Endothelial cell of umbilical vein (primary cell): ENCODE measurements around the gene PIK3R6.

Experiments
- JUN ChIP-seq: IDR thresholded peaks from 2 replicates; pipeline ENCODE4 v1.6.1; 2011; ENCODE audit warnings: borderline replicate concordance, low read depth; ENCODE audit not compliant: insufficient read length, insufficient read depth
- POLR2A ChIP-seq: IDR thresholded peaks from 2 replicates; pipeline ENCODE4 v1.6.1; 2012; ENCODE audit warnings: low read depth, mild to moderate bottlenecking, control low read depth, low read length
- POLR2AphosphoS5 ChIP-seq: IDR thresholded peaks from 2 replicates; pipeline ENCODE4 v1.6.1; 2012; ENCODE audit warnings: low read depth, mild to moderate bottlenecking, control low read depth, low read length, moderate library complexity; ENCODE audit not compliant: insufficient read depth
- TF ChIP-seq, protein P1 (sequence below), 2 donors: IDR thresholded peaks; 1 replicate in 1 of 2; 2 replicates in 1 of 2; pipeline ENCODE4 v1.5.1; 2011; ENCODE audit warnings: low read length in 2 of 2, mild to moderate bottlenecking in 2 of 2, moderate library complexity in 2 of 2, control low read depth in 1 of 2, inconsistent platforms in 1 of 2, low read depth in 1 of 2; ENCODE audit not compliant: insufficient read depth in 1 of 2; ENCODE audit errors: extremely low read depth in 1 of 2
- TF ChIP-seq, protein P2 (sequence below): IDR thresholded peaks from 2 replicates; pipeline ENCODE4 v1.6.1; 2011; ENCODE audit not compliant: insufficient read depth, insufficient read length

DNA sequence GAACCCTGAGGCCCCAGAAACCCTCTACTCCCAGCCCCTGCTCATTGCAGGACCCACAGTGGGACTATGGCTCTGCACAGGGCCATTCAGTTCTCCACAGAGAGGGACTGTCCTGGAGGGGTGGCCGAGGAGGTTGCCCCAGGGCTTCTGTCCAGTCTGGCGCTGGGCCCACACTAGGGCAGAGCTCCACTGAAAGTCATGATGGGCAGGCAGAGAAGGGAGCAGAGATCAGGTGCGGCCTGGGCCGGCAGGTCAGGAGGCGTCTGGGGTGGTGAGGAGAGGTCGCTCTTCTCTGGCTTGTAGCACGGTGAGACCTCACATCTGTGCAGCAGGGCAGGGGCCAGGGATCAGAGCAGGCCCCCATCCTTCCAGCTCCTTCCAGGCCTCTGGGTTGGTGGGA, 13.0 kb upstream of the PIK3R6 start:
- TF ChIP-seq, protein P1, sequence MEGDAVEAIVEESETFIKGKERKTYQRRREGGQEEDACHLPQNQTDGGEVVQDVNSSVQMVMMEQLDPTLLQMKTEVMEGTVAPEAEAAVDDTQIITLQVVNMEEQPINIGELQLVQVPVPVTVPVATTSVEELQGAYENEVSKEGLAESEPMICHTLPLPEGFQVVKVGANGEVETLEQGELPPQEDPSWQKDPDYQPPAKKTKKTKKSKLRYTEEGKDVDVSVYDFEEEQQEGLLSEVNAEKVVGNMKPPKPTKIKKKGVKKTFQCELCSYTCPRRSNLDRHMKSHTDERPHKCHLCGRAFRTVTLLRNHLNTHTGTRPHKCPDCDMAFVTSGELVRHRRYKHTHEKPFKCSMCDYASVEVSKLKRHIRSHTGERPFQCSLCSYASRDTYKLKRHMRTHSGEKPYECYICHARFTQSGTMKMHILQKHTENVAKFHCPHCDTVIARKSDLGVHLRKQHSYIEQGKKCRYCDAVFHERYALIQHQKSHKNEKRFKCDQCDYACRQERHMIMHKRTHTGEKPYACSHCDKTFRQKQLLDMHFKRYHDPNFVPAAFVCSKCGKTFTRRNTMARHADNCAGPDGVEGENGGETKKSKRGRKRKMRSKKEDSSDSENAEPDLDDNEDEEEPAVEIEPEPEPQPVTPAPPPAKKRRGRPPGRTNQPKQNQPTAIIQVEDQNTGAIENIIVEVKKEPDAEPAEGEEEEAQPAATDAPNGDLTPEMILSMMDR (IDR thresholded peaks at IDR 0.05; ENCODE audit: extremely low read depth in 1 of 2, insufficient read depth in 1 of 2, low read depth in 1 of 2, low read length in 2 of 2) = no peak
- TF ChIP-seq POLR2A (no peak), JUN (no peak), POLR2AphosphoS5 (no peak)
- TF ChIP-seq, protein P2, sequence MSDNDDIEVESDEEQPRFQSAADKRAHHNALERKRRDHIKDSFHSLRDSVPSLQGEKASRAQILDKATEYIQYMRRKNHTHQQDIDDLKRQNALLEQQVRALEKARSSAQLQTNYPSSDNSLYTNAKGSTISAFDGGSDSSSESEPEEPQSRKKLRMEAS = no peak
